HG02642 (cell line): ENCODE data around the gene SLC15A4.

Experiments used
- ATAC-seq: cut with Tn5 transposase; IDR thresholded peaks from one replicate; pipeline ENCODE4 v1.9.1; 2021; ENCODE audit warnings: mild to moderate bottlenecking; ENCODE audit not compliant: unreplicated experiment, poor library complexity

The SLC15A4 gene

DNA sequence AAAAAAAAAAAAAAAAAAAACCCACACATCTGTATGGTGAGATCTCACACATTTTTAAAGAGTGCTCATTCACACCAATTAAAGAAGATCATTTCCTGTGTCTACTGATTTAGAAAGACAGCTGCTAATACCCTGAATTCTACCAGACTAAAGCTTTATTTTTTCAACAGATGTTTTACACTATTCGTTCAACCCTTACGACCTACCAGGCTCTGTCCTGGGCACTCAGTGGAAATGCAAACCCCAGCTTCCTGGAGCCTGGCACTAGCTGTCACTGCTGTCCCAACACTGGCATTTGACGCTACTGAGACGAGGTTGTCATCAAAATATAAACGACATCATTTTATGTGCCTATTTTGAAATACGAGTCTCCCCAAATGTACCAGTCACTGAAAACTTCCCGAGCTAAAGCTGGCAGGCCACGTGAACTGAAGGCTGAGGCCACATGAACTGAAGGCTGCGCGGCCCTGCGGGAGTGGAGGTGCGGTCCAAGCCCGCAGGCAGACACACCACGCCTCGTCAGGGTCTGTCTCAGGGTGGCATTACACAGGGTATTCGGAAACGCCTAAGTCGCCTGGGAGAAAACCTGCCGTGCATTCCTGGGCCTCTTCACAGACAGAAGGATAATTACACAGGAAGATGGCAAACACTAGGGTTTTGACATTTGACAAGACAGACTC is 27.2 kb downstream of the SLC15A4 start:
- ATAC-seq = no peak

DNA sequence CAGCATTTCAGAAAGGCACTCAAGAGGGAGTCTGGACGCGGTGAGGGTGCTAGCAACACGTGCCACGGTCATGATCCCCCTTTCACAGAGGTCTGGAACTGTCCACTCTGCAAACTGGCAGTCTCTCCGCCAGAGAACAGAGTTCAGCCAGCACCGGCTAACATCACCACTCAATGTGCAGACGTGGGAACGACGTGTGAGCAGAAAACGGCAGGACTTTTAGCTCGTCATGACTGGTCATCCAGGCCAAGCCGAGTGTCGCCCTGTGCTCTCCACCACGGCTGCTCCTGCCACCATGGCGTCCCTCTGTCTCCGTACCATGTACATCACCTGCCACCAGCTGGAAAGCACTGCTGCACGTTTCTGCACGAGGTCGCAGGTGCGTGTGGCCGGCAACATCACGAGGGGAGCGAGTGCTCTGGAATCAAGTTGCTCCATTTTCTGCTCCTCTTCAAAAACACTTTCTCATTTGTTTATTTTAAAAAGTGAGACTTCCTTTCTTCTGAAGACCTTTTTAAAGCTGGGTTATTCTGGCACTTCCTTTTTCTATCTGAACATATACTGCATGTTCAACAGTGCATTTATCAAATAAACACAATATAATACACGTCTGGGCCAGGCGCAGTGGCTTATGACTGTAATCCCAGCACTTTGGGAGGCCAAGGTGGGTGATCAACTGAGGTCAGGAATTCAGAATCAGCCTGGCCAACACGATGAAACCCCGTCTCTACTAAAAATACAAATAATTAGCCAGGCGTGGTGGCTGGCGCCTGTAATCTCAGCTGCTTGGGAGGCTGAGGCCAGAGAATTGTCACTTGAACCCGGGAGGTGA is 28.0 kb downstream of the SLC15A4 start:
- ATAC-seq = no peak

DNA sequence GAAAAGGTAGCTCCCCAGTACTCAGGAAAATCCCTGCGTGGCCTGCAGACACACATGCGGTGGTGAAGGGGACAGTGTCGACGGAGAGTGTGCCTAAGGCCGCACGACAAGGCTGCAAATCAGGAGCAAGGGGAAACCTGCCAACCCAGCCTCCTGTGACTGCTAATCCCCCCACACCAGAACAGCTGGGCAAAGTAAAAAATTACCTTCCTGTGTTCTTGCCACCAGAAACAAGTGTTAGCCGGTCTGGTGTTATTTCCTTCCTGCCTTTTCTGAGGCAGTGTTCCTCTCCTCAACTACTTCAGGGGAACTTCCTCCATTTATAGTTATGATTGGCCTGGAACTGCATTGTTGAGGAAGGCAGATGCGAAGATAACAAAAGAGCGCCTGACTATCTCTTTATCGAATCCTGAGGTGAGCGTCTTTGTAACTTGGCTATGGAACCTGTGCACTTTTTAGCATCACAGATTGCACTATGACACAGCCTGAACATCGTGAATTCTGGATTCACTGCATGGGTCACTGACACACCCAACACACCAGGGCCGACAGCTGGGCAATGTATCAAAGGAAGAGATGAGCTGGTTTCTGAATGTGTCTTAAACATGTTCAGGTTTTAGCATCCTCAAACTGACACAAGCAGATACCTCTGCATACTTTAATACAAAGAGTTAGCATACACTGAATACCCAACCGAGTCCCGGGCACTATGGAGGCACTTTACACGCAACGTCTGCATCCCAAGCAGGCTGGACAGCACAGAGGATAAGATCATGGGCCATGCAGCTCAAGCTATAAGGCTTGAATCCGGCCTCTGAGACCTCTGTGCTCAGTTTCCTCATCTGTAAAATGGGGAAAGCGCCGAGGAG is 28.9 kb downstream of the SLC15A4 start:
- no peak for ATAC-seq

DNA sequence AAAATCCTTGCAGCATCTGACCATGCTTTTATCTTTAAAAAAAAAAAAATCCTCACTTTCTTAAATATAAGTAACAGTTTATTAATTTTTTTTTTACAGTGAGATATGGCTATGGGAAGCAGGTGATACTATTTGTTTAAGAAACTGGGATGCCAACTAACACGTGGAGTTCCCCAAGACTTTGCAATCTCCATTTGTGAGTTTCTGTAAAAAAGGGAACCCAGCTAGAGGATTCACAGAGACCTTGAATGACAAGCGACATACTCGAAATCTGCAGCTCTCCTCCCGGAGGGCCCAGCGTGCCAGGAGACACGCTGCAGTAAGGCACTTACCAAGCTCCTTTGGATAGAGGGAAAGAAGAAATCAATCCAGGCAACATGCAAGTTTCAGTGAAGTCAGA is 30.1 kb downstream of the SLC15A4 start:
- no peak for ATAC-seq

DNA sequence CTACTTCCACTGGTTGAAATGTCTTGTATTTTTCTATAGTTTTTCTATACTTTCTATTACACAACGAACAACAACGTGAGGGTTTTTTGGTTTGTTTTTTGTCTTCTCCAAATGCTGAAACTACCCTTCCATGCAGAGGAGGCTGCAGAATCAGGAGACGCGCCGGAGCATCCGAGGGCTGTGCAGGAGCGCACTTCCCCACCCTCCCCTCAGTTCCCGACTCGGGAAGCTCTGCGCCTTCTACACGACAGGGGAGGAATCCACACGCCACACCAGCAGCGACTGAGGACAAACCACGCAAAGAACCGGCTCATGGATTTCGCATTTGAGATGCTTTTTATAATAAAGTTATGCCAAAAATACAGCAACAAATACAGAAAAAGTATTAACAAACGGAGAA is 30.9 kb downstream of the SLC15A4 start:
- no peak for ATAC-seq

DNA sequence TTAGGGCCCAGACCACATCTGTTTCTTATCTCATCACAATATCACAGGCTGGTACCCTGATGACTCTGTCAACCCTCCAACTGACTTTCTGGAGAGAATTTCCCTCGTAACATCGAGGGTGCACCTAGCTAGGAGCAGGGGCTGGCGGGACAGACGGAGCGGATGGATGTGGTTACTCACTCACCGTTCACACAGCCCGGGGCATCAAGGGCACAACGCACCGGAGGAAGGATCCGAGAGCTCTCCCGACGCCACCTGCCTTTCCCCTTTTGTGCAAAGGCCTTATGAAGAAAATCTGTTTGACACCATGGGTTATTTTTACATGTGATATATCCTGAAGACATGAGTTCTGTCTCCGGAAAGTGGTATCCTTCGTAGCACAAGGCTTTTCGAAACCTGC is 31.4 kb downstream of the SLC15A4 start:
- ATAC-seq = no peak

DNA sequence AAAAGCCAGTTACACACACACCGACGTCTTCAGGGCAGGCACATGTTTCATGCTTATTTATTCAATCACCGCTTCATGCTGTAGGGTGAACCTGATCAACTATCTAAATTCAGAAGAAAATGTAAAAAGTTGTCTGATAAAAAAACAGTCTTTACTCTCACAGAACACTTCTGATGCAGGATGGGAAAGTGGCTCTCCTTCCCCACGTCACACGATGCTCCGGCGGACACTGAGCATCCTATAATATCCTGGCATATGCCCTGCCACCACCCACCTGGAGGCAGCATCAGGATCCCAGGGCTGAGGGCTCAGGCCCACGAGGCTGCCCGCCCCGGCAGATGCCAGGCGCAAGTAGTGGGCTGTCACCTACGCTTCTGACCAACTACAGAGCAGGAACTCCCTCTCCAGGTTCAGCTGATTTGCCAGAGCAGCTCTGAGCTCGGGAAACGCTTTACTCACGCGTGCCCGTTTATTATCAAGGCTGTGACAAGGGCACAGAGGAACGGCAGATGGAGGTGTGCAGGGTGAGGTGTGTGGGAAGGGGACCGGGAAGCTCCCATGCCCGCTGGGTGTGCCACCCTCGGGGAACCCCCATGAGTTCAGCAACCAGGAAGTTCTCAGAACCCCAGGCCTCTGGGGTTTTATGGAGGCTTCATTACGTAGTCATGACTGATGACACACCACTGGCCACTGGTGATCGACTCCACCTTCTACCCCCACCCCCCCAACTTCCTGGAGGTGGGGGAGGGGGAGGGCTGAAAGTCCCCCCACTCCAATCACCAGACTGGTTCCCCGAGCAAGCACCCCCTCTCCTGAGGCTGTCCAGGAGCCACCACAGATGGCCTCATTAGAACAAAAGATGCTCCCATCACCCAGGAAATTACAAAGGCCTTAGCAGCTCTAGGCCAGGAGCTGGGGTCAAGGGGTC is 32.1 kb downstream of the SLC15A4 start:
- no peak for ATAC-seq

DNA sequence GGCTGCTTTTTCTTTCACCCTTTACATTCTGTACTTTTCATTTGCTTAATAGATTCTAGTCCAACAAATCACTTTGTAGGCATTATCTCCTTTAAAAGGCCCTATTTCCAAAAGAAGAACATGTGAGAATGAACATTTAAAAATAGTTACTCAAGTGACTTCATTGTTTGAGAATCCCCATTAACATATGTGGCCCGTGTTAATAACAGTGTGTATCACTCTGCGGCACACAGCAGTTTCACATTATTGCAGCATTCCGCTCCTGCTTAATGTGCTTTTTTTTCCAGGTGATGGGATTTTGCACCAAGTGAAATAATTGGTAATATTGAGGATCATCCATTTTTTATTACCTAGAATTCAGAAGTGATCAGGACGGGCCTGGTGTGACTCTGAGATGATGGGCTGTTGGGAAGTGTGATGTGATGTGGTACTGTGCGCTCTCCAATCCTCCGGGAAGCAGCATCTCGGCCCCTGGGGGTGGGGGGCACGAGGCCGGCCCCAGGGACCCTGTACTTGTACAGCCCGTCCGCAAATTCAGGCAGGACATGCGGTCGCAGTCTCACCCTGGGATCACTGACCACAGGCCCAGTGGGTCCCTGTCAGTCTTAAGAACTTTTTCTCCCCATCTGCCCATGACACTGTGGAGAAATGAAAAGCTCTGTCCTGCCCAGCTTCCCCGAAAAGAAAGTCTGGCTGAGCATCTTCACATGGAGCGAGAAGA is 32.9 kb downstream of the SLC15A4 start:
- ATAC-seq = no peak

DNA sequence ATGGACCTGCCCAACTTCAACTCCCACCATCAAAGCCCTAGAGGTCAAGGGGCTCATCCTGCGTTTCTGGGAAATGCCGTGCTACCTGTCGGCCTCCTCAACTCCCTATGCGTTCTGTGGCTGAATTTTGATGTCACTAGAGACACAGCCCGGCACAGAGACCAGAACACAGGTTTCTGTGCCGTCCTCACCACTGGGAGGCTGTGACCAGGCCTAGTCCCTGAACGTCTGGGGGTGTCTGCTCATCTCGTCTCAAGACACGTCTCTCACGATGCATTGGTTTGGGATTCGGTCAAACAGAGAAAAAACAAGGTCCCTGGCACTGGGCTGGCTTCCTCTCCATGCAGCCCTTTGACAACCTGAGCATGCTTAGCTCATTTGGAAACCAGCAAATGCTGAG is 33.5 kb downstream of the SLC15A4 start:
- no peak for ATAC-seq

DNA sequence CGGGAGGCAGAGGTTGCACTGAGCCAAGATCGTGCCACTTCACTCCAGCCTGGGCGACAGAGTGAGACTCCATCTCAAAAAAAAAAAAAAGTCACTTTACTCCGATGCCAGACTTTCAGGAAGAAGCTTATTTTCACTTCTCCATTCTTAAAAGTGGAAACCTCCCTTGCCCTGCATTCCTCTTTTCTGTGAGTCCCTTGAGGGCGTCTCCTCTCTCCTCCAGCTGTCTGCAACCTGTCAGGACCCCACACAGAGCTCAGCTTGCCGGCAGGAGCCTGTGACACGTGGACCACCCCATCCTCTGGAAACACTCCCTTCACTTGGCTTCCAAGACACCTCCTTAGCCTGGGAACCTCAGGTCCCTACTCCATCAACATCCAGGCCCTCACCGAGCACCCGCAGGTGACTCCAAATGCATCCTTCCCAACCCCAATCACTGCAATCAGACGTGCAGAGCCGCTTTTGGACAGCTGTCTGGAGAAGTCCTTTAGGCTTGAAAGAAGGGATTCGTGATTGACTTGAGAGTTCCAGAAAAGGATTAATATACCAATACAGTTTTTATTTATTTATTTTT is 34.3 kb downstream of the SLC15A4 start:
- no peak for ATAC-seq

DNA sequence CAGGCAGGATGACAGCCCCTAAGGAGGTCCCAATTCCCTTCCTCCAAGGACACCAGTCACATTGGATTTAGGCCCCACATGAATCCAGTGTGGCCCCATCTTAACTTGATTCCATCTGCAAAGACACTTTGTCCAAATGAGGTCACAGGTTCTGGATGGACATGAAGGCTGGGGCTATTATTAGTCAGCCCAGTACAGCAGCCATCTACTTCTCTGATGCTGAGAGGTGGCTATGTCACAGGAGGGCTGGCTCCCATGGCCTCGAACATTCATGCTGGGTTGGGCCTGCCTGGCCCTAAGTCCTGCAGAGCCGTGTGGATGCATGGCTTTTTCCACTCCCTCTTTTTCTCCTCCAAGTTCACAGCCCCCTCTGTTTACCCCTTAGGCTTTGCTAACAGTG is 35.9 kb downstream of the SLC15A4 start:
- no peak for ATAC-seq

DNA sequence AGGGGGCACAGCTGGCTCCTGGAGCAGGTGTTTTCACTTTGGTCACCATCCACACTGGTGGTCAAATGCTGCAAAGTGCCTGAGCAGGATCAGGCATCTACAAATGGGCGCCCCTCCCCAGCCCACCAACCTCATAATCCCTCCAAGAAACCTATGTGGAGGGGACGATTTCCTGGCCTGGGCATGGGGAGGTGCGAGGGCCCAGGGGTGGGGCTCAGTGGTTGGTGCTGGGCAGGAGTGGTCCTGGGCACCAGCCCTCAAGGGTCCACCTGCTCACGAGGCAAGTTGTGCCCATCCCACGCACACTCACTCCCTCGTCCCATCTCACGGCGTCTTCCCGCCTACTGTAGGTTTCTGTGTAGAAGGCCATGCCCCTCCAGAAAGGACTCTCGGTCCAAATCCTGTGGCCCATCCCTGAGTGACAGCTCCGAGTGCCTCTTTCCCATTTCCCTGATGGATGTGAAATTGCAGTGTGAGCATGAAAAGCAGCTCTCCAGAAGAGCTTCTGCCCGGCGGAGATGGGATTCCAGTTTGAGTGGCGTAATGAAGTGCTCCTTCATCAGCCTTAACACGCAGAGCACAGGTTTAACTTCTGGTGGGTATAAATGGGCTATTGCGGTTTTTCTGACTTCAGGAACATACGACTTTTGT is 36.9 kb downstream of the SLC15A4 start:
- ATAC-seq = no peak

DNA sequence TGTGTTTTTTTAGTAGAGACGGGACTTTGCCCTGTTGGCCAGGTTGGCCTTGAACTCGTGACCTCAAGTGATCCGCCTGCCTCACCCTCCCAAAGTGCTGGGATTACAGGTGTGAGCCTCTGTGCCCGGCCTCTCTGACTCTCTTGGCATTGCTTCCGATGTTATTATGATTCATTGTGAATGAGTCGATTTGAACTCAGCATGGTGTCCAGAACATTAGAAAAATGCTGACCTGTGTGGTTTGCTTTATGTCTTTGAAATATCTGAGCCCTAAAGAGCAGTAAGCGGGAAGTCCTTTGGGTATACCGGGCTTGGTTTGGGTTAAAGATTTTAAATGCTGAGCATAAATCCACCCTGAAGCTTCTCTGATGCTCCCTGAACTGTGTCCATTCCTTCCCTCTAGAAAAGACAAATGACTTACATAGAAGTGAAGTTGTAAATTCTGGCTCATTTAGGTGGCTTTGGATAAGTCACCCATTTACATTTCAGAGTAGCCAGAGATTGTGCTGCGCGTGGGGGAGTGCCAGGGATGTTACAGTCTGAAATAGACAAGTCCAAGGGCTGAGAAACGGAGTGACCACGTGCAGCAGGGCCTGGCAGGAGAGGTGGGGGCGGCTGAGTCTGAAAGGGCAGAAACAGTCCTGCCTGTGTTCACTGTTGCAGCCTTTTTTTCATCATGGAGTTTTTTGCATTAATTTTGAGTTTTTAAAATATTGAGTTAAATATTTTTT is 39.6 kb downstream of the SLC15A4 start:
- no peak for ATAC-seq

DNA sequence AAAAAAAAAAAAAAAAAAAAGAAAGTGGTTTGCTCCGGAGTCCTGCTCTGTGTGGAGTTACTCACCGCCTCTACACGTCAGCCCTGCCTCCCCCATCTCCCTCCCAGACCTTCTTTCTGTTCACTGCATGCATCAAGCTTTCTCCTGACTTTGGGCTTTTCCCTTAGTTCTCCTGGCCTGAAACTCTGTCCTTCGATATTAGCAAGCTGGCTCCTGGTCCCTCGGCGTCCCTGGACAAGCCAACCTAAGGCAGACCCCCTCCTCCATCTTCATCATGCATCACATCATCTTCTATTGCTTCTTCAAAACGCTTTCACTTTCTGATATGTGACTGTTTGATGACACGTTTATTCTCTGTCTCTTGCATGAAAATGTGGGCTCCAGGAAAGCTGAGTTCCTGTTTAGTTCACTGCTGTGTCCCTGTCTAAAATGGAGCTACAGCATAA is 40.6 kb downstream of the SLC15A4 start:
- peak; percentile 73 for ATAC-seq

DNA sequence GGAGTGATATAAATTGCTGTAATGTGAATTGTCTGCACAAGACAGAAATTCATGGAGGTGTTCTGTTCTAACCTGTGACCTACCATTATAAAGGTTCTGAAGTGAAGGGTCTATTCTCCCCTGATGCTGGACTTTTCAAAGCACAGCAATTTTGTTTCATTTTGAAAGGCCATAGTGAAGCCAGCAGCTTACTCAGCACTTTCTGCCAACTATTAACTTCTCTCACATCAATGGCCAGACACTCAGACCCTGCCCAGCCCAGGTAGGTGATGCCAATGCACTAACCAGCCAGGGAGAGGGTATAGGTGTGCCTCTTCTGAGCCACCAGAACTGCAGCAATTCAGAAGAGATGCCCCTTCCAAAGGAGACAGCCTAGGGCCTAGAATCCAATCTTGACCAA is 43.9 kb downstream of the SLC15A4 start:
- no peak for ATAC-seq

DNA sequence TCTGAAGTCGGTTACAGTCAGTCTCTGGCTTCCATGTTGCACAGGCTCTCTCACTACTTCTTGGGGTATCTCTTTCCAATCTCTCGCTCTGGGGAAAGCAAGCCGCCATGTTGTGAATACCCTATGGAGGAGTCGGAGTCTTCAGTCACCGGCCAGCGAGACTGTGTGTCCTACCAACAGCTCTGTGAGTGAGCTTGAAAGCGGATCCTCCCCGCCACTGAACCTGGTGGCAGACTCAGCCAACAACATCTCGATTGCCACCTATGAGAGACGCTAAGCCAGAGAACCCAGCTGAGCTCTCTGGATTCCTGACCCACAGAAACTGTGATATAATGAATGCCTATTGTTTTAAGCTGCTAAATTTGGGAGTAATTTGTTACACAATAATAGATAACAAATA is 51.5 kb downstream of the SLC15A4 start:
- no peak for ATAC-seq

DNA sequence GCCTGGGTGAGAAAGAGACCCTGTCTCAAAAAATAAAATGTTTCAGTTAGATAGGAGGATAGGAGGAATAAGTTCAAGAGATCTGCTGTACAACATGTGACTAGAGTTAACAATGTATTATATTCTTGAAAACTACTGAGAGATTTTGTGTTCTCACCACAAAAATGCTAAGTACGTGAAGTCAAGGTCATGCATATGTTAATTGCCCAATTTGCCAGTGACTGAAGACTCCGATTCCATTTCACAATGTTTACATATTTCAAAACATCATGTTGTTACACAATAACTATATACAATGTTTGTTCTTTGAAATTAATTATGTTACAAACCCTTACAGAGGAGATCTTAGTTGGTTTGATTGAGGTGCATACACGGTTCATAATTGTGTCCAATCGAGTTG is 52.1 kb downstream of the SLC15A4 start:
- ATAC-seq = no peak

DNA sequence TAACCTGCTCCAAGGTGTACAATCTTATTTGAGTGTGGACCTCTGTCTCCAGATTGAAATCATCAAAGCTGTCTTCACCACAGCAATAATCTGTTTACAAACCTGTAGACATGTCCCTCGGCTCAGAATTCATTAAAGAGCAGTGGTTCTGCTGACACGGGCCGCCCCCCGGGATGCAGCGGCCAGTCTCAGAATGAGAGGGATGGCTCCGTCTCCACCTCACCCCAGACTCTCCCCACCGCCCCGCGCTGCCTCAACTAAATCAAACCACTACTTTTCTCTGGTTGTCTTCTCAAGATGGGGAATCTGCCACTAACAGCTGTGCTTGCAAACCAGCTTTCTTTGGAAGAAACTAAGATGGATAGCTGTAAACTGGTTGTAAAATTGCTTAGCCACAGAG is 56.2 kb downstream of the SLC15A4 start:
- ATAC-seq = no peak
